Peyer's patch (tissue), 4 donors: ENCODE measurements around the gene ZNF507. TPM values are rescaled to one million over a fixed set of nuclear protein-coding genes. Genes with fewer than 3 reads are reported as not detected.

Experiments used
- DNase-seq, 3 donors: peaks; one replicate each; pipeline ENCODE4 v3.0.0-alpha.2; 2017 to 2019
- H3K27ac ChIP-seq, 4 donors: fragments of 200-600 bp; sonication (generic); one replicate each; pipeline ENCODE4 v1.5.1; 2016 to 2019
- H3K27me3 ChIP-seq, 2 donors: fragments of 200-600 bp; sonication (generic); one replicate each; pipeline ENCODE4 v1.5.1; 2019
- H3K36me3 ChIP-seq, 3 donors: fragments of 200-600 bp; sonication (generic); one replicate each; pipeline ENCODE4 v1.5.1; 2016 to 2019
- H3K4me1 ChIP-seq, 4 donors: fragments of 200-600 bp; sonication (generic); one replicate each; pipeline ENCODE4 v1.5.1; 2016 to 2019
- H3K4me3 ChIP-seq, 4 donors: fragments of 200-600 bp; sonication (generic); 1 replicate in 3 of 4; 2 replicates in 1 of 4; pipeline ENCODE4 v1.5.1; 2016 to 2019; ENCODE audit warnings: mild to moderate bottlenecking in 1 of 4
- H3K9me3 ChIP-seq, 4 donors: fragments of 200-600 bp; sonication (generic); one replicate each; pipeline ENCODE4 v1.5.1; 2016 to 2019; ENCODE audit warnings: mild to moderate bottlenecking in 1 of 4
- POLR2A ChIP-seq, 2 donors: fragments of 450-650 bp; IDR thresholded peaks; one replicate each; pipeline ENCODE4 v1.5.1; 2017; ENCODE audit warnings: antibody characterized with exemption in 2 of 2, mild to moderate bottlenecking in 2 of 2, moderate library complexity in 2 of 2
- total RNA-seq, 4 donors: library from RNA; depleted of rRNA; stranded (reverse); fragments of >200 nt; gene quantifications; one replicate each; pipeline ENCODE4 v1.1.0, GENCODE V29; 2016
- TF ChIP-seq, protein P1 (sequence below), 6 experiments: fragments of 450-650 bp in 4 of 6; fragments of 200-600 bp in 2 of 6; sonication (generic) in 1 of 6; IDR thresholded peaks; one replicate each; pipeline ENCODE4 v1.5.1; 2017 to 2019; ENCODE audit warnings: antibody characterized with exemption in 6 of 6, mild to moderate bottlenecking in 3 of 6, moderate library complexity in 1 of 6

The ZNF507 gene
- total RNA-seq, 4 donors from 2014 or later = 28.2 to 43.7 (median 34.2) TPM

DNA sequence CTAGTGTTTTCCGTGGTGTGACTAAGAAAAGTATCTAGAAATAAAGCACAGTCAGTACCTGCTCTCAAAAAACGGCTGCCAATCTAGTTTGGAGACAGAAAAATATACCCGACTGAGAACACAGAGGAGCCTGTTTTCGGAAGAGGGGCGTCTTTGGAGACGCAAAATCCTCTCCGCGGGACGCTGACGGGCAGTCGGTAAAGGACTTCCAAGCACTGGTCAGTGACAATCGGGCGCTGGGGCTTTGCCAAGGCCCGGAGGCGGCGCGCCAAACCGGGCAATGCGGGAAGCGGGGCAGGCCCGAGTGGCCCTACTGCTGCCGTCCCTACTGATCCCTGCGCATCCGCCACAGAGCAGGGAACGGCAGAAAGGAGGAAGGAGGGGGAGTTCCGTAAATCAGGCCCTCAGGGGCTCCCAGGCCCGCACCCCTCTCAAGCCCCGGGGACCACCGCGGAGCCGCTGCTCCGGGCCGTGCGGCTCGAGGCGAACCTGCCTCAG, 59.6 kb downstream of the ZNF507 start:
- Histone ChIP-seq H3K27ac (peak overlapping the region; percentile 97 to 99 (median 98)), H3K27me3 (no peaks in the 10 kb centered on the region), H3K4me1 (peaks cover 0 to 19% (median 3%) of the 10 kb centered on the region in 4 donors), H3K9me3 (no peaks in the 10 kb centered on the region), H3K4me3 (peak overlapping the region; percentile 76 to 99 (median 98)), H3K36me3 (peaks cover 0 to 6% (median 0%) of the 10 kb centered on the region in 3 donors)
- DNase-seq = peak; percentile 28 to 73 (median 72)
- TF ChIP-seq, protein P1, sequence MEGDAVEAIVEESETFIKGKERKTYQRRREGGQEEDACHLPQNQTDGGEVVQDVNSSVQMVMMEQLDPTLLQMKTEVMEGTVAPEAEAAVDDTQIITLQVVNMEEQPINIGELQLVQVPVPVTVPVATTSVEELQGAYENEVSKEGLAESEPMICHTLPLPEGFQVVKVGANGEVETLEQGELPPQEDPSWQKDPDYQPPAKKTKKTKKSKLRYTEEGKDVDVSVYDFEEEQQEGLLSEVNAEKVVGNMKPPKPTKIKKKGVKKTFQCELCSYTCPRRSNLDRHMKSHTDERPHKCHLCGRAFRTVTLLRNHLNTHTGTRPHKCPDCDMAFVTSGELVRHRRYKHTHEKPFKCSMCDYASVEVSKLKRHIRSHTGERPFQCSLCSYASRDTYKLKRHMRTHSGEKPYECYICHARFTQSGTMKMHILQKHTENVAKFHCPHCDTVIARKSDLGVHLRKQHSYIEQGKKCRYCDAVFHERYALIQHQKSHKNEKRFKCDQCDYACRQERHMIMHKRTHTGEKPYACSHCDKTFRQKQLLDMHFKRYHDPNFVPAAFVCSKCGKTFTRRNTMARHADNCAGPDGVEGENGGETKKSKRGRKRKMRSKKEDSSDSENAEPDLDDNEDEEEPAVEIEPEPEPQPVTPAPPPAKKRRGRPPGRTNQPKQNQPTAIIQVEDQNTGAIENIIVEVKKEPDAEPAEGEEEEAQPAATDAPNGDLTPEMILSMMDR (IDR thresholded peaks at IDR 0.05) = no peak
- no peak for TF ChIP-seq POLR2A (IDR thresholded peaks at IDR 0.05)

DNA sequence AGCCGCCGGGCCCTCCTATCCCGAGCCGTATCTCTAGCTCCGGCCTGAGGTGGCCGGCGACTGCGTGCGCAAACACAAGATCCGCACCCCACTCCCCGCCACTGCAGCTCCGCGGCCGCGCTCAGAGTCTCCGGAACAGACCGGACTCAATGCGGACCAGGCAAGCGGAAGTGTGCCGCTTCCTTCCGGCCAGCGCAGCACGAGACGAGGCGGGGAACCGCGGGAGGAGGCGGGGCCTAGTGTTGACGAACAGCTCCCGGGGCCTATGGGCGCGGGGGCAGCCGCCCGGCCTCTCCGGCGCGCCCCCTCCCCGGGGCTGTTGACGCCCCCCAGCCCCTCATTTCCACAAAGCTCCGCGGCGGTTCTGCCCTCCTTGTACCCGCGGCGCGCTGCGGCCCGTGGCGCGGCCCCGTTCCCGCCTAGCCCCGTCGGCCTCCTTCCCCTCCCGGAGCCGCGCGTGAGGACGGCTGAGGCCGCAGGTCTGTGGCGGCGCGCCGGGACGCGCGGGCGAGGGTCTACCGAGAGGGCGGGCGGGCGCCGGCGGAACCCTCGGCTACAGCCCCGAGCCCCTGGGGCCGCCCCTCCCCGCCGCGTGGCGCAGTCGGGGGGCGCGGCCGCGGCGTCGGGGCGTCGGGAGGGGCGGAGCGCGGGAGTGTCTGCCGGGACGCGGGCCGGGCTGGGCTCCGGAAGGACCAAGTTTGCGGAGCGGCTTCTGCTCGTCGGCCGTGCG, 60.2 kb downstream of the ZNF507 start, which contains the start of gene DPY19L3:
Gene DPY19L3 (plus strand): TSS at position 340 of the 730 bp plus-strand sequence. CDS start 2,484 bp downstream, outside the sequence.
- H3K36me3 ChIP-seq = peaks cover 0 to 11% (median 0%) of the 10 kb centered on the region in 3 donors
- no peaks in the 10 kb centered on the region for H3K9me3 ChIP-seq
- H3K27me3 ChIP-seq = no peaks in the 10 kb centered on the region
- TF ChIP-seq POLR2A (IDR thresholded peaks at IDR 0.05) = peak; percentile 88 to 90
- TF ChIP-seq, protein P1 (IDR thresholded peaks at IDR 0.05) = no peak
- H3K4me1 ChIP-seq = peaks cover 0 to 19% (median 3%) of the 10 kb centered on the region in 4 donors
- peak within 1 kb of the TSS; percentile 97 to 99 (median 98) for H3K27ac ChIP-seq
- peak within 1 kb of the TSS; percentile 76 to 99 (median 98) for H3K4me3 ChIP-seq
- DNase-seq = peak; percentile 96 to 98 (median 96)

DNA sequence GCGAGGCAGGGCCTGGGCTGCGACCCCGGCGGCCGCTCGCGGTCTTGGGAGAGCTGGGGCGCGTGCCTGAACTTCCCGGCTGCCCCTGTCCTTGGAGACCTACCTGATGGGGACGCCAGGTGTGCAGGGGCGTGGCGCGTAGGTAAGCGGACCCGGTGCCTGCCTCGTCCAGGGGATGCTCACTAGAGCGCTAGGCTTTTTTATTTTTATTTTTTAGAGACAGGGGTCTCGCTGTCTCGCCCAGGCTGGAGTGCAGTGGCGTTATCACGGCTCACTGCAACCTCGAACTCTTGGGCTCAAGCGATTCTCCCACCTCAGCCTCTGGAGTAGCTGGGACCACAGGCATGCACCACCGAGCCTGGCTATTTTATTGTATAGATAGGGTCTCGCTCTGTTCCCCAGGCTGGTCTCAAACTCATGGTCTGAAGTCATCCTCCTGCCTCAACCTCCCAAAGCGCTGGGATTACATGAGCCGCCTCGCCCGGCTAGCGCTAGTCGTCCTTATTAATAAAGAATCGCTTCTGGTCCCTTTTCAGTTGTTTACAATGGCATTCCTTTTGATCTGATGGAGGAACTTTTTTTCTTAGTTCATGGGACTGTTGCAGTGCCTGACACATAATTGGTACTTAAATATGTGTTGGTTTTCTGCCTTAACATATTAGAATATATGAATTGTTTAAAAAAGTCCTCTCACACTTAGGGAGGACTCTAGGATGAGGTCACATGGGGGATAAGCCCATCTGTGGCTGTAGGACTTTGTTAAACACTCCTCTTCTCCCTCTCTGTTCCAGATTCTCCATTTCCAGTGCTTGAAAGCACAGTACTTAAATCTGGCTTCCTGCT, 61.0 kb downstream of the ZNF507 start:
- H3K4me3 ChIP-seq = peak overlapping the region; percentile 76 to 99 (median 98)
- no peaks in the 10 kb centered on the region for H3K9me3 ChIP-seq
- H3K36me3 ChIP-seq = peaks cover 0 to 19% (median 0%) of the 10 kb centered on the region in 3 donors
- TF ChIP-seq, protein P1 (IDR thresholded peaks at IDR 0.05) = peak in 3 of 6 experiments; percentile 11 to 17 (median 14)
- peak in 1 of 2 donors; percentile 7 for TF ChIP-seq POLR2A (IDR thresholded peaks at IDR 0.05)
- H3K27ac ChIP-seq = peak overlapping the region; percentile 97 to 99 (median 98)
- peaks cover 0 to 19% (median 3%) of the 10 kb centered on the region in 4 donors for H3K4me1 ChIP-seq
- no peak for DNase-seq
- H3K27me3 ChIP-seq = no peaks in the 10 kb centered on the region

DNA sequence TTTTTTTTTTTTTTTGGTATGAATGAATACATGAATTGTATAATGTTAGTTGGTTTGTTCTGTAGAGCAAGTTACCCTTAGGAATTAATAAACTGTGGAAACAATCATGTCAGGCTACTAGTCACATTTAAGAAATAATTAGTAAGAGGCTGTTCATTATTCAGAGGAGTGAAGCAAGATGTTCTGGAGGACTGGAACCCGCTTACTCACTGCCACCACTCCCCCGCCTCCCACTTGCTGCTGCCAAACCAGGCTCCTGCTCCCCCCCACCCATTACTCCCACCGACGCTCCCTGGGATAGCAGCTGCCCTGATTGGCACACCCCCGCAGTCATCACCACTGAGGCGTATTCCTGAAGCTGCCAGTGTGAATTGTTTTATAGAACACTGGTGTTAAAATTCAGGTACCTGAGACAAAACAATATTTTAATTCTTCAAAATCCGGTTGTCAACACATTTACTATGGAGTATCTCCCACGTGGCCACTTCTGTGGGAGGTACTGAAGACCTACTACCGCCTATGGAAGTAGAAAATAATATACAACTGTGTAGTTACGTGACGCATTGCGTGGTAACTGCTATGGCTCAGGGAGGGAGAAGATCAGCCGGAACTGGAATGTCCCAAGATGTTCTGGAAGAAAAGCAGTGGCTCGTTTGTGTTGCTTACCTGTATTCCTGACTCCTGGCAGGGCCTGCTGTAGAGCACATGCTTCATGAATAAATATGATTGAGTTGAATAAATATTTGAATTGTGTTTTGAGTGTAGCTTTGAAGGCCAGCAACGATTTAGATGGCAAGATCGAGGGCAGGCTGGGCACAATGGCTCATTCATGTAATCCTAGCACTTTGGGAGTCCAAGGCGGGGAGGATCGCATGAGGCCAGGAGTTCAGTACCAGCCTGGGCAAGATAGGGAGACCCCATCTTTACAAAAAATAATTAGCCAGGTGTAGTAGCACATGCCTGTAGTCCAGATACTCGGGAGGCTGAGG, 61.9 kb downstream of the ZNF507 start:
- Histone ChIP-seq H3K9me3 (no peaks in the 10 kb centered on the region), H3K4me1 (peaks cover 0 to 19% (median 3%) of the 10 kb centered on the region in 4 donors), H3K27me3 (no peaks in the 10 kb centered on the region), H3K36me3 (peaks cover 0 to 28% (median 0%) of the 10 kb centered on the region in 3 donors), H3K27ac (no peak overlapping the region), H3K4me3 (no peak overlapping the region)
- no peak for DNase-seq
- TF ChIP-seq POLR2A (IDR thresholded peaks at IDR 0.05) = no peak
- TF ChIP-seq, protein P1 (IDR thresholded peaks at IDR 0.05) = no peak
